GM20000 (cell line): ENCODE results near the gene RASSF5.

Source experiments
- DNase-seq: peaks from one replicate; pipeline ENCODE4 v3.0.0; 2012; ENCODE audit warnings: low spot score
- TF ChIP-seq, protein P1 (sequence below): IDR thresholded peaks from 2 replicates; pipeline ENCODE4 v1.5.1; 2012; ENCODE audit warnings: mild to moderate bottlenecking, control low read depth; ENCODE audit errors: extremely low read depth, missing control alignments

Gene RASSF5

GRCh38 chr1:206507284-206508129 lies at the start of gene RASSF5:
TSS of gene RASSF5 (plus strand) at chr1:206507531. CDS start at chr1:206507603, 72 bp downstream.
- TF ChIP-seq, protein P1, sequence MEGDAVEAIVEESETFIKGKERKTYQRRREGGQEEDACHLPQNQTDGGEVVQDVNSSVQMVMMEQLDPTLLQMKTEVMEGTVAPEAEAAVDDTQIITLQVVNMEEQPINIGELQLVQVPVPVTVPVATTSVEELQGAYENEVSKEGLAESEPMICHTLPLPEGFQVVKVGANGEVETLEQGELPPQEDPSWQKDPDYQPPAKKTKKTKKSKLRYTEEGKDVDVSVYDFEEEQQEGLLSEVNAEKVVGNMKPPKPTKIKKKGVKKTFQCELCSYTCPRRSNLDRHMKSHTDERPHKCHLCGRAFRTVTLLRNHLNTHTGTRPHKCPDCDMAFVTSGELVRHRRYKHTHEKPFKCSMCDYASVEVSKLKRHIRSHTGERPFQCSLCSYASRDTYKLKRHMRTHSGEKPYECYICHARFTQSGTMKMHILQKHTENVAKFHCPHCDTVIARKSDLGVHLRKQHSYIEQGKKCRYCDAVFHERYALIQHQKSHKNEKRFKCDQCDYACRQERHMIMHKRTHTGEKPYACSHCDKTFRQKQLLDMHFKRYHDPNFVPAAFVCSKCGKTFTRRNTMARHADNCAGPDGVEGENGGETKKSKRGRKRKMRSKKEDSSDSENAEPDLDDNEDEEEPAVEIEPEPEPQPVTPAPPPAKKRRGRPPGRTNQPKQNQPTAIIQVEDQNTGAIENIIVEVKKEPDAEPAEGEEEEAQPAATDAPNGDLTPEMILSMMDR: no peak
- peak; percentile 94 for DNase-seq

DNA sequence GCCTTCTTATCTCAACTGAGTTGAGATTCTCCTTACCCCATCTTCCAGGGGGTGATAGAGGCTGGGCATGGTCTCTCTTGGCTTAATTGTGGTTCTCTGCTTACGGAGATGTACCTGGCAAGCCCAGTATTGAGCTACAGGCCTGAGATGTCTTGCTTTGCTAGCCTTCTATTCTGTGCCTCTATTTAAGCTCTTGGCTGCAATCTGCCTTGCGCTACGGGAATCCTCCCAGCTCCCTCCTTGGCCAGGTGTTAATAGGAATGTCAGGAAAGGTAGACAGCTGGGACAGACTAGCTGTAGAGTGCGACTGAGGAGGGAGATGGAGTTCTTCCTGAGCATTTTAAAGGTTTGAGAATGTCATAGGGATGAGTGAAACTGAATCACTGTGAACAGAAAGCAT lies 47.6 kb upstream of the RASSF5 start:
- TF ChIP-seq, protein P1: no peak
- no peak for DNase-seq

- DNase-seq: no peak
Measured at GRCh38 chr1:206460836-206461426, 46.4 kb upstream of the RASSF5 start.

DNA sequence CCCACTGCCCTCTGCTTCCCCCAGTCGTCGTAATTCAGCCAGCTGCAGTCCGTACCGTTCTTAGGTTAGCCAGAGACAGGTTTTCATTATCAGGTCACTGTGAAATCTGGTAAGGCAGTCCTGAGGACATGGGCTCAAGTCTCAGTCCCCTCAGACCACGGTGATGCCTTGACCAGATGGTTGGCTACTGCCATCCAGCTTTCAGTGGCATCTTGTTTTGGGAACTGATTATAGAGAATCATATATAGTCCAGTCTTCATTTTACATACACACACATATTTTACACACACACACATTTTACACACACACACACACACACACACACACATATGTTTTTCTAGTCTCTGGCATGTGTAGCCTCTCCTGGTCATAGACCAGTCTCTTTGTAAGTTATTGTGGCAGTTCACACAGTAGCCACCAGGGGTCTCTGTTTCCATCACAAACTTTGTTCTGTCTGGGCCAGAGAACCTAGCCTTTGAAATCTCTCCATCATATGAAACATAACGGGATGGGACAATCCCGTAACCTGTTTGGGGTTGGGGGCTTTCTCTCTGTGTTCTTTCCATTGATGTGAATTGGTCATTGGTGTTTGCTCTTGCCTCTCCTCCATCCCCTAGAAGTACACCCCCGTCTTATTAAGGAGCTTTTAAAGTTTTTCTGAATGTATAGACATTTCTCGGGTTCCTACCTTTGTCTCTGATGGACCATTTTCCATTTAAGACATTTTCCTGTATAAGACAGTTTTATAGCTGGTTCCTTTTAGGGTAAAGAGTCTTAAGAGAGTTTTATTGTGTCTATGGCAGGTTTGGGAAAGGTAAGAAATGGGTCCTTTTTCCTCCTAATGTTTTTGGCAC lies 45.5 kb upstream of the RASSF5 start:
- TF ChIP-seq, protein P1: peak; percentile 64
- peak; percentile 73 for DNase-seq

More at GRCh38 chr1:206460836-206461426, 46.4 kb upstream of the RASSF5 start:
- TF ChIP-seq, protein P1: no peak

GRCh38 chr1:206463137-206463536 lies 44.2 kb upstream of the RASSF5 start:
- DNase-seq: no peak
- TF ChIP-seq, protein P1: no peak

DNA sequence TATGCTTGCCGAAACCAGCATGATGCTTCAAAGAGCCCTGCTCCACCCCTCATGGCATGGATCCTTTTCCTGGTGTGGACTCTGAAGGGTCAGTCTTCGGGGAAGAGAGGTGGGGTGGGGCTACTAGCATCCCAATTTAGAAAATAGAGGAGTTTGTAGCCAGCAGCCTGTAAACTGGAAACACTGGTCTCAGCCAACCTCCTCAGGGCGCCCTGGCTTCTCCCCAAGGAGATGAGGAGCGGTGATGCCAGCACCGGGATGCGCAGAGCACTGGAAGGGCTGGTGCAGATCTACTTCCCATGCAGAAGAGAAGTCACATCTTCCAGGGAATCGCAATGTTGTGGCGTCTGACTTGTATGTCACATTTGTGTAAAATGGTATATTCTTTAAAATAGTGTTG lies 43.4 kb upstream of the RASSF5 start:
- TF ChIP-seq, protein P1: no peak
- no peak for DNase-seq

DNA sequence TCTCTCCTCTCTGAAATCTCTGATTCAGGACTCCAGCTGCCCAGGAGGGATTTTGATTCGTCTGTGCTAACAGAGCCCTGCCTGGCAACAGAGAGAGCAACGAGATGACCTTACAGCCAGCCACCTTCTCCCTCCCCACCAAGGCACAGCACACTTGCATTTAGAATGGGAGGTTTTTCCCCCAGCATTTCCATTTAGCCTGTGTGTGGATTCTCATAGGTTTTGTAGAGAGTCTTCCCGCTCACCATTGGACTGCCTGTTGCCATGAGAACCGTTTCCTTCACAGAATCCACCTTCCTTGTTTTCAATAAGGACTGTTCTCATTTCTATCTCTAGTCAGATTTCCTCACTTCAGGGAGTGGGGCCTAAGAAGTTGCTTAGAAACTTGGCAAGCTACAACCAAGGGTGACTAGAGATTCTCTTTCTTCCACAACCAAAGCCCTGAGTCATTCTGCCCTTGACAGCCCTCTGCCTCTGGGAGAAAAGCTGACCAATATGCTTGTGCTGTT lies 42.8 kb upstream of the RASSF5 start:
- TF ChIP-seq, protein P1: no peak
- no peak for DNase-seq
